SK-N-SH treated with all-trans-retinoic acid at 6 μM for 48 hours (cell line): ENCODE data around the gene MPDZ.
A peak's percentile ranks its signal among the peaks of the same experiment; 100 is the strongest.

Source experiments
- ATAC-seq: fragments of 200-7000 bp; cut with Tn5 transposase; 3 replicates; pipeline ENCODE4 v1.9.1; 2020; ENCODE audit warnings: mild to moderate bottlenecking, moderate library complexity
- ARNTL ChIP-seq: fragments of 450-650 bp; formaldehyde crosslinking; IDR thresholded peaks from 2 replicates; pipeline ENCODE4 v1.5.0; 2020; ENCODE audit warnings: low read depth, mild to moderate bottlenecking, moderate library complexity, borderline replicate concordance
- CSDC2 ChIP-seq: fragments of 250-450 bp; sonication (Bioruptor Pico); IDR thresholded peaks from 2 replicates; pipeline ENCODE4 v1.5.0; 2020; ENCODE audit warnings: mild to moderate bottlenecking, moderate library complexity
- ISL1 ChIP-seq: fragments of 250-450 bp; sonication (Bioruptor Pico); IDR thresholded peaks from 2 replicates; pipeline ENCODE4 v2.1.2; 2022; ENCODE audit warnings: mild to moderate bottlenecking, moderate library complexity
- OSR1 ChIP-seq: fragments of 250-450 bp; sonication (Bioruptor Pico); IDR thresholded peaks from 2 replicates; pipeline ENCODE4 v1.8.0; 2022; ENCODE audit warnings: moderate library complexity, mild to moderate bottlenecking, inconsistent platforms
- TCF4 ChIP-seq: fragments of 250-450 bp; sonication (Bioruptor Pico); IDR thresholded peaks from 2 replicates; pipeline ENCODE4 v1.8.0; 2021; ENCODE audit warnings: mild to moderate bottlenecking, moderate library complexity, borderline replicate concordance
- ZC3H10 ChIP-seq: fragments of 250-450 bp; sonication (Bioruptor Pico); IDR thresholded peaks from 2 replicates; pipeline ENCODE4 v1.5.1; 2021; ENCODE audit warnings: mild to moderate bottlenecking, moderate library complexity
- ZFP3 ChIP-seq: fragments of 250-450 bp; sonication (Bioruptor Pico); IDR thresholded peaks from 2 replicates; pipeline ENCODE4 v1.5.0; 2020; ENCODE audit warnings: mild to moderate bottlenecking, moderate library complexity
- ZNF565 ChIP-seq: fragments of 450-650 bp; formaldehyde crosslinking; conservative IDR thresholded peaks from 2 replicates; pipeline ENCODE4 v1.5.0; 2020; ENCODE audit warnings: low read depth, mild to moderate bottlenecking, moderate library complexity
- ZNF8 ChIP-seq: fragments of 450-650 bp; formaldehyde crosslinking; IDR thresholded peaks from 2 replicates; pipeline ENCODE4 v1.5.0; 2020; ENCODE audit warnings: mild to moderate bottlenecking, moderate library complexity
- TF ChIP-seq, protein P1 (sequence below): fragments of 250-450 bp; sonication (Bioruptor Pico); IDR thresholded peaks from 2 replicates; pipeline ENCODE4 v1.5.0; 2020; ENCODE audit warnings: mild to moderate bottlenecking, moderate library complexity
- TF ChIP-seq, protein P2 (sequence below): fragments of 250-450 bp; sonication (Bioruptor Pico); IDR thresholded peaks from 2 replicates; pipeline ENCODE4 v1.5.1; 2021; ENCODE audit warnings: mild to moderate bottlenecking, moderate library complexity
- TF ChIP-seq, protein P3 (sequence below): fragments of 250-450 bp; sonication (Bioruptor Pico); IDR thresholded peaks from 2 replicates; pipeline ENCODE4 v1.8.0; 2021; ENCODE audit warnings: low read depth, mild to moderate bottlenecking, moderate library complexity, borderline replicate concordance
- TF ChIP-seq, protein P4 (sequence below): fragments of 250-450 bp; sonication (Bioruptor Pico); IDR thresholded peaks from 2 replicates; pipeline ENCODE4 v1.8.0; 2020; ENCODE audit warnings: mild to moderate bottlenecking, moderate library complexity, borderline replicate concordance

Gene MPDZ

DNA sequence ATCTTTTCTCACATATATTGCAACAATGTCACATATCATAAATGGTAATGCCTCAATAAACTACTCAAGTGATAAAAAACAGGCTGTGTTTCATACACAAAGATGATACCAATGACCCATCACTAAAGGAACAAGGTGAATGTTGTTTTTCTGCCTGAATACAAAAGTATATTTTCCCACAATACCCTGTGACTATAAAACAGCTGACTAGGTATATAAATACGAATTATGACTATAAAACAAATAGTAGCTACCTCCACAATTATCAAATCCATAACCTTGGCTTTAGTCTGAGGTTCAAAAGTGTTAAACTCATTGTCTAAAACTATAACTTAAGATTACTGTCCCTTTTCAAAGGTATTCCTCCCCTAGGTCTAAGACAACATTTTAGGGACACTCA is 58.7 kb downstream of the MPDZ start:
- TF ChIP-seq, protein P1, sequence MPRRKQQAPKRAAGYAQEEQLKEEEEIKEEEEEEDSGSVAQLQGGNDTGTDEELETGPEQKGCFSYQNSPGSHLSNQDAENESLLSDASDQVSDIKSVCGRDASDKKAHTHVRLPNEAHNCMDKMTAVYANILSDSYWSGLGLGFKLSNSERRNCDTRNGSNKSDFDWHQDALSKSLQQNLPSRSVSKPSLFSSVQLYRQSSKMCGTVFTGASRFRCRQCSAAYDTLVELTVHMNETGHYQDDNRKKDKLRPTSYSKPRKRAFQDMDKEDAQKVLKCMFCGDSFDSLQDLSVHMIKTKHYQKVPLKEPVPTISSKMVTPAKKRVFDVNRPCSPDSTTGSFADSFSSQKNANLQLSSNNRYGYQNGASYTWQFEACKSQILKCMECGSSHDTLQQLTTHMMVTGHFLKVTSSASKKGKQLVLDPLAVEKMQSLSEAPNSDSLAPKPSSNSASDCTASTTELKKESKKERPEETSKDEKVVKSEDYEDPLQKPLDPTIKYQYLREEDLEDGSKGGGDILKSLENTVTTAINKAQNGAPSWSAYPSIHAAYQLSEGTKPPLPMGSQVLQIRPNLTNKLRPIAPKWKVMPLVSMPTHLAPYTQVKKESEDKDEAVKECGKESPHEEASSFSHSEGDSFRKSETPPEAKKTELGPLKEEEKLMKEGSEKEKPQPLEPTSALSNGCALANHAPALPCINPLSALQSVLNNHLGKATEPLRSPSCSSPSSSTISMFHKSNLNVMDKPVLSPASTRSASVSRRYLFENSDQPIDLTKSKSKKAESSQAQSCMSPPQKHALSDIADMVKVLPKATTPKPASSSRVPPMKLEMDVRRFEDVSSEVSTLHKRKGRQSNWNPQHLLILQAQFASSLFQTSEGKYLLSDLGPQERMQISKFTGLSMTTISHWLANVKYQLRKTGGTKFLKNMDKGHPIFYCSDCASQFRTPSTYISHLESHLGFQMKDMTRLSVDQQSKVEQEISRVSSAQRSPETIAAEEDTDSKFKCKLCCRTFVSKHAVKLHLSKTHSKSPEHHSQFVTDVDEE, result no peak
- TF ChIP-seq ZNF8 (CRISPR knock-in tag) (no peak), ZFP3 (no peak), OSR1 (CRISPR knock-in tag) (no peak), TCF4 (CRISPR knock-in tag) (no peak), ARNTL (CRISPR knock-in tag) (no peak), ZNF565 (CRISPR knock-in tag) (no peak), CSDC2 (CRISPR knock-in tag) (no peak), ISL1 (CRISPR knock-in tag) (no peak)
- TF ChIP-seq, protein P2, sequence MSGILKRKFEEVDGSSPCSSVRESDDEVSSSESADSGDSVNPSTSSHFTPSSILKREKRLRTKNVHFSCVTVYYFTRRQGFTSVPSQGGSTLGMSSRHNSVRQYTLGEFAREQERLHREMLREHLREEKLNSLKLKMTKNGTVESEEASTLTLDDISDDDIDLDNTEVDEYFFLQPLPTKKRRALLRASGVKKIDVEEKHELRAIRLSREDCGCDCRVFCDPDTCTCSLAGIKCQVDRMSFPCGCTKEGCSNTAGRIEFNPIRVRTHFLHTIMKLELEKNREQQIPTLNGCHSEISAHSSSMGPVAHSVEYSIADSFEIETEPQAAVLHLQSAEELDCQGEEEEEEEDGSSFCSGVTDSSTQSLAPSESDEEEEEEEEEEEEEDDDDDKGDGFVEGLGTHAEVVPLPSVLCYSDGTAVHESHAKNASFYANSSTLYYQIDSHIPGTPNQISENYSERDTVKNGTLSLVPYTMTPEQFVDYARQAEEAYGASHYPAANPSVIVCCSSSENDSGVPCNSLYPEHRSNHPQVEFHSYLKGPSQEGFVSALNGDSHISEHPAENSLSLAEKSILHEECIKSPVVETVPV (CRISPR knock-in tag), result no peak
- TF ChIP-seq, protein P3, sequence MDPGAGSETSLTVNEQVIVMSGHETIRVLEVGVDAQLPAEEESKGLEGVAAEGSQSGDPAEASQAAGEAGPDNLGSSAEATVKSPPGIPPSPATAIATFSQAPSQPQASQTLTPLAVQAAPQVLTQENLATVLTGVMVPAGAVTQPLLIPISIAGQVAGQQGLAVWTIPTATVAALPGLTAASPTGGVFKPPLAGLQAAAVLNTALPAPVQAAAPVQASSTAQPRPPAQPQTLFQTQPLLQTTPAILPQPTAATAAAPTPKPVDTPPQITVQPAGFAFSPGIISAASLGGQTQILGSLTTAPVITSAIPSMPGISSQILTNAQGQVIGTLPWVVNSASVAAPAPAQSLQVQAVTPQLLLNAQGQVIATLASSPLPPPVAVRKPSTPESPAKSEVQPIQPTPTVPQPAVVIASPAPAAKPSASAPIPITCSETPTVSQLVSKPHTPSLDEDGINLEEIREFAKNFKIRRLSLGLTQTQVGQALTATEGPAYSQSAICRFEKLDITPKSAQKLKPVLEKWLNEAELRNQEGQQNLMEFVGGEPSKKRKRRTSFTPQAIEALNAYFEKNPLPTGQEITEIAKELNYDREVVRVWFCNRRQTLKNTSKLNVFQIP (CRISPR knock-in tag), result no peak
- TF ChIP-seq, protein P4, sequence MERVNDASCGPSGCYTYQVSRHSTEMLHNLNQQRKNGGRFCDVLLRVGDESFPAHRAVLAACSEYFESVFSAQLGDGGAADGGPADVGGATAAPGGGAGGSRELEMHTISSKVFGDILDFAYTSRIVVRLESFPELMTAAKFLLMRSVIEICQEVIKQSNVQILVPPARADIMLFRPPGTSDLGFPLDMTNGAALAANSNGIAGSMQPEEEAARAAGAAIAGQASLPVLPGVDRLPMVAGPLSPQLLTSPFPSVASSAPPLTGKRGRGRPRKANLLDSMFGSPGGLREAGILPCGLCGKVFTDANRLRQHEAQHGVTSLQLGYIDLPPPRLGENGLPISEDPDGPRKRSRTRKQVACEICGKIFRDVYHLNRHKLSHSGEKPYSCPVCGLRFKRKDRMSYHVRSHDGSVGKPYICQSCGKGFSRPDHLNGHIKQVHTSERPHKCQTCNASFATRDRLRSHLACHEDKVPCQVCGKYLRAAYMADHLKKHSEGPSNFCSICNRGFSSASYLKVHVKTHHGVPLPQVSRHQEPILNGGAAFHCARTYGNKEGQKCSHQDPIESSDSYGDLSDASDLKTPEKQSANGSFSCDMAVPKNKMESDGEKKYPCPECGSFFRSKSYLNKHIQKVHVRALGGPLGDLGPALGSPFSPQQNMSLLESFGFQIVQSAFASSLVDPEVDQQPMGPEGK (CRISPR knock-in tag), result no peak
- no peak for ATAC-seq

DNA sequence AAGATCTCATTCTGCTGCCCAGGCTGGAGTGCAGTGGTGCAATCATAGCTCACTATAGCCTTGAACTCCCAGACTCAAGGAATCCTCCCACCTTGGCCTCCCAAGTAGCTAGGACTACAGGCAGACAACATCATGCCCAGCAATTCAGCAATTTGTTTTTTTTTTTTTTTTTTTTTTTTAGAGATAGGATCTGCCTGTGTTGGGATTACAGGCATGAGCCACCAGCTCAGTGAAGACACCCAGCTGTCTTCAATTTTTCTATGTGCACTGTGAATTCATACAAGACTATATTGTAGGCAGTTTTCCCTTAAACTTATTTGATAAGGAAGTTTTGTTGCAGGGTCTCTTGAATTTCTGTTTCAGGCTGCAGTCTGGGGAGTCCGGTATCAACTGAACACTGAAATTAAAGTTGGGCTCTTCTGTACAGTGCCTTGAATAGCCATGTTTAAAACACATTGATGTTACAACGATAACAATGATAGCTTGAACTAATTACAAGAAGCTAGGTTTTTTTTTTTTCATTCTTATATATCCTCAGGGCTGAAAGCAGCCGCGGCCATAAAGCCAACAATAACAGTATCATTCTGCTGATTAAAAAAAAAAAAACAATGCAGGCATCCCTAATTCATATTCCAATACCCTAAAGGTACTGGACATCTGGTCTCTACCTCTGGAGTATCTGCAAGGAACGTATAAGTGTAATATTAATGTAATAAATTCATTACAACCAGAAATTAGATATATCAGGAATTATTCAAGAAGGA is 63.5 kb downstream of the MPDZ start:
- ATAC-seq, result peak; percentile 40; the same call in 2 of the 3 replicates
- TF ChIP-seq, protein P1, result peak; percentile 43; the same call in 1 of the 2 replicates
- TF ChIP-seq TCF4 (CRISPR knock-in tag), result peak; percentile 90
- TF ChIP-seq ISL1 (CRISPR knock-in tag), result no peak
- TF ChIP-seq, all 23 proteins: peak for 2

DNA sequence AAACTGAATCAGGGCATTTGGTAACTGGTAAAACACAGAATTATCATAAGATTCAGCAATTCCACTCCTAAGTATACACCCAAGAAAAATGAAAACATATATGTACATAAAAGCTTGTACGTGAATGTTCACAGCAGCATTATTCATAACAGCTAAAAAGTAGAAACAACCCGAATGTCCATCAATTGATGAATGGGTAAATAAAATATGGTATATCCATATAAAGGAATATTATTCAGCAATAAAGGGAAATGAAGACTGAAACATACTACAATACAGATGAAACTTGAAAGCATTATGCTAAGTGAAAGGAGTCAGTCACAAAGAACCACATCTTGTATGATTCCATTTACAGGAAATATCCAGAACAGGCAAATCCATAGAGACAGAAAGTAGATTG is 65.5 kb downstream of the MPDZ start:
- no peak for ATAC-seq
- TF ChIP-seq ZC3H10 (CRISPR knock-in tag) (no peak), ZFP3 (no peak), ARNTL (CRISPR knock-in tag) (no peak), ZNF8 (CRISPR knock-in tag) (peak; percentile 96)
- TF ChIP-seq, protein P2 (CRISPR knock-in tag), result no peak
